HepG2 (cell line): Measurements from ENCODE around the gene AGPAT2. TPM values are rescaled to one million over a fixed set of nuclear protein-coding genes. Genes with fewer than 3 reads are reported as not detected.

Source experiments
- ATF7 ChIP-seq, 2 experiments: fragments of 450-650 bp in 1 of 2; sonication (generic) in 1 of 2; formaldehyde crosslinking in 1 of 2; IDR thresholded peaks; 2 replicates each; pipeline versions ENCODE4 v1.4.0 to v1.6.1; 2016 to 2020; ENCODE audit warnings: antibody characterized with exemption in 1 of 2, mild to moderate bottlenecking in 1 of 2, missing genetic modification reagents in 1 of 2
- BHLHE40 ChIP-seq: IDR thresholded peaks from 2 replicates; pipeline ENCODE4 v1.6.1; 2011; ENCODE audit warnings: low read length, improper control_type of control experiment
- IKZF5 ChIP-seq: IDR thresholded peaks from 2 replicates; pipeline ENCODE4 v1.6.1; 2018; ENCODE audit warnings: missing genetic modification reagents, mild to moderate bottlenecking, missing compliant biosample characterization
- IRF9 ChIP-seq: sonication (generic); formaldehyde crosslinking; IDR thresholded peaks from 2 replicates; pipeline ENCODE4 v1.8.0; 2022; ENCODE audit warnings: missing genetic modification reagents, mild to moderate bottlenecking, borderline replicate concordance
- PBX3 ChIP-seq: sonication (generic); formaldehyde crosslinking; IDR thresholded peaks from 2 replicates; pipeline ENCODE4 v1.8.1; 2023; ENCODE audit warnings: missing genetic modification reagents, inconsistent platforms, borderline replicate concordance
- PRDM10 ChIP-seq: sonication (generic); formaldehyde crosslinking; IDR thresholded peaks from 2 replicates; pipeline ENCODE4 v1.4.0; 2020; ENCODE audit warnings: low read depth, missing genetic modification reagents
- SKI ChIP-seq: fragments of 450-650 bp; IDR thresholded peaks from one replicate; pipeline ENCODE4 v1.6.1; 2018; ENCODE audit warnings: mild to moderate bottlenecking; ENCODE audit not compliant: partially characterized antibody
- SRF ChIP-seq: IDR thresholded peaks from 2 replicates; pipeline ENCODE4 v1.6.1; 2011; ENCODE audit warnings: mild to moderate bottlenecking, low read depth, low read length, moderate library complexity
- TFDP1 ChIP-seq: IDR thresholded peaks from 2 replicates; pipeline ENCODE4 v1.6.1; 2016; ENCODE audit warnings: missing compliant biosample characterization, missing genetic modification reagents, borderline replicate concordance
- ZBTB34 ChIP-seq: sonication (generic); formaldehyde crosslinking; IDR thresholded peaks from 2 replicates; pipeline ENCODE4 v1.8.0; 2022; ENCODE audit warnings: mild to moderate bottlenecking, missing genetic modification reagents
- ZFX ChIP-seq: sonication (generic); formaldehyde crosslinking; IDR thresholded peaks from 2 replicates; pipeline ENCODE4 v1.4.0; 2020; ENCODE audit warnings: mild to moderate bottlenecking, low read depth, missing genetic modification reagents, moderate library complexity
- ZNF281 ChIP-seq: sonication (generic); formaldehyde crosslinking; IDR thresholded peaks from 2 replicates; pipeline ENCODE4 v1.4.0; 2020; ENCODE audit warnings: missing genetic modification reagents, borderline replicate concordance
- ZNF644 ChIP-seq: IDR thresholded peaks from 2 replicates; pipeline ENCODE4 v1.6.1; 2016; ENCODE audit warnings: low read depth
- ZNF891 ChIP-seq: sonication (generic); formaldehyde crosslinking; IDR thresholded peaks from 2 replicates; pipeline ENCODE4 v1.5.0; 2020; ENCODE audit warnings: mild to moderate bottlenecking, missing genetic modification reagents
- polyA plus RNA-seq, 8 experiments: library from polyadenylated mRNA; depleted of rRNA in 3 of 8; stranded (reverse) in 7 of 8; unstranded in 1 of 8; fragments of >200 nt; fragmentation: Illumina TruSeq in 4 of 8; extraction: Trizol in 4 of 8; gene quantifications; 2 replicates each; pipeline versions ENCODE4 v1.2.1 to v1.2.3, GENCODE V29; 2011 to 2016; ENCODE audit warnings: low read depth in 4 of 8, missing spikeins in 1 of 8, mixed read lengths in 1 of 8; ENCODE audit not compliant: insufficient read depth in 1 of 8
- total RNA-seq, 5 experiments: library from RNA; depleted of rRNA; stranded (reverse); fragments of >200 nt; fragmentation: Illumina TruSeq; extraction: Trizol; gene quantifications; 2 replicates each; pipeline ENCODE4 v1.2.3, GENCODE V29; 2016; ENCODE audit warnings: low read depth in 1 of 5

AGPAT2 gene
- total and polyA plus RNA-seq, 2 of the 13 experiments (the other 11 are each of a cell fraction or from before 2014, with no cell fraction given), result 3.9 to 25.8 TPM

- TF ChIP-seq ZFX (CRISPR knock-in tag) (peak; percentile 70), PRDM10 (CRISPR knock-in tag) (no peak), ZNF644 (CRISPR knock-in tag) (no peak), SKI (no peak), BHLHE40 (no peak), PBX3 (no peak), SRF (no peak), ATF7 (IDR thresholded peaks at IDR 0.05) (no peak), ATF7 (CRISPR knock-in tag; IDR thresholded peaks at IDR 0.05) (no peak), ZBTB34 (CRISPR knock-in tag) (no peak), ZNF891 (no peak), IRF9 (CRISPR knock-in tag) (no peak), TFDP1 (CRISPR knock-in tag) (peak; percentile 30; the same call in 1 of the 2 replicates), ZNF281 (CRISPR knock-in tag) (no peak), IKZF5 (CRISPR knock-in tag) (peak; percentile 38; the same call in 1 of the 2 replicates)
Observed at GRCh38 chr9:136645903-136646754, 41.1 kb downstream of the AGPAT2 start (continued).
